Endothelial cell of umbilical vein (primary cell): ENCODE results near the gene ZNF488. TPM values are rescaled to one million over a fixed set of nuclear protein-coding genes. Genes with fewer than 3 reads are reported as not detected.

Experiments used
- BruUV-seq: library from RNA; stranded (reverse); fragments of 400-500 nt; replicated peaks from 2 replicates; lab custom pipeline; 2021; lab: Mats Ljungman, UMichigan
- CTCF ChIA-PET: fragments of 300-600, 350-600 bp; sonication (Branson Sonifier 250); formaldehyde crosslinking; loops from one replicate; lab custom pipeline; 2021; ENCODE audit warnings: antibody characterized with exemption, inconsistent platforms; lab: Charles Lee
- POLR2A ChIA-PET: fragments of 300-600, 350-600 bp; sonication (Branson Sonifier 250); formaldehyde crosslinking; loops from one replicate; lab custom pipeline; 2021; ENCODE audit warnings: antibody characterized with exemption, inconsistent platforms; lab: Charles Lee
- DNase-seq: peaks from one replicate; pipeline ENCODE4 v3.0.0-alpha.2; 2011; ENCODE audit warnings: low read depth, low spot score
- FAIRE-seq: peaks from 2 replicates; lab custom pipeline; 2011; peaks lifted over from hg19 to GRCh38; lab: Jason Lieb, UNC
- H2AFZ ChIP-seq: 2 replicates; pipeline ENCODE4 v1.6.0; 2012; ENCODE audit warnings: low read depth, low read length, control low read depth, inconsistent platforms
- H3K27ac ChIP-seq: 2 replicates; pipeline ENCODE4 v1.5.1; 2011; ENCODE audit warnings: low read depth, mild to moderate bottlenecking, control low read depth, low read length, moderate library complexity; ENCODE audit not compliant: insufficient read depth
- H3K27me3 ChIP-seq, 2 experiments: 2 replicates each; pipeline versions ENCODE4 v1.6.0 to v1.6.1; 2011; ENCODE audit warnings: low read length in 2 of 2, mixed read lengths in 1 of 2; ENCODE audit not compliant: control insufficient read depth in 2 of 2, insufficient read depth in 2 of 2
- H3K36me3 ChIP-seq, 2 experiments: 2 replicates in 1 of 2; 3 replicates in 1 of 2; pipeline ENCODE4 v1.5.1; 2011; ENCODE audit warnings: low read length in 2 of 2, mild to moderate bottlenecking in 1 of 2, moderate library complexity in 1 of 2; ENCODE audit not compliant: control insufficient read depth in 2 of 2, insufficient read depth in 2 of 2; ENCODE audit errors: extremely low read depth in 1 of 2
- H3K4me1 ChIP-seq: 3 replicates; pipeline ENCODE4 v1.5.1; 2011; ENCODE audit warnings: mild to moderate bottlenecking, low read length; ENCODE audit not compliant: control insufficient read depth, insufficient read depth; ENCODE audit errors: extremely low read depth
- H3K4me2 ChIP-seq: 2 replicates; pipeline ENCODE4 v1.6.1; 2011; ENCODE audit warnings: low read length, control low read depth, mixed read lengths; ENCODE audit not compliant: insufficient read depth
- H3K4me3 ChIP-seq, 3 experiments: fragments of 200-600 bp in 1 of 3; sonication (generic), shearing (Covaris generic) in 1 of 3; replicated peaks in 1 of 3; 2 replicates each; pipeline ENCODE4 v1.5.1; 2011 to 2016; ENCODE audit warnings: control low read depth in 3 of 3, low read length in 3 of 3, mild to moderate bottlenecking in 2 of 3, inconsistent platforms in 1 of 3, low read depth in 1 of 3, moderate library complexity in 1 of 3; ENCODE audit not compliant: insufficient read depth in 1 of 3
- H3K79me2 ChIP-seq: 2 replicates; pipeline ENCODE4 v1.6.0; 2012; ENCODE audit warnings: low read length, inconsistent platforms; ENCODE audit not compliant: control insufficient read depth, insufficient read depth
- H3K9ac ChIP-seq: replicated peaks from 2 replicates; pipeline ENCODE3; 2011; ENCODE audit warnings: low read length, control low read depth; ENCODE audit not compliant: insufficient read depth; ENCODE audit errors: extremely low read depth
- H3K9me1 ChIP-seq: replicated peaks from 3 replicates; pipeline ENCODE4 v1.6.0; 2011; ENCODE audit warnings: mild to moderate bottlenecking, low read length; ENCODE audit not compliant: control insufficient read depth, insufficient read depth; ENCODE audit errors: extremely low read depth
- H3K9me3 ChIP-seq: replicated peaks from 2 replicates; pipeline ENCODE4 v1.5.1; 2012; ENCODE audit warnings: low read length, inconsistent platforms; ENCODE audit not compliant: control insufficient read depth, insufficient read depth
- H4K20me1 ChIP-seq: replicated peaks from 2 replicates; pipeline ENCODE3; 2011; ENCODE audit warnings: mild to moderate bottlenecking, low read length; ENCODE audit not compliant: control insufficient read depth, insufficient read depth; ENCODE audit errors: extremely low read depth
- CTCF ChIP-seq, 2 donors: IDR thresholded peaks; 1 replicate in 1 of 2; 2 replicates in 1 of 2; pipeline ENCODE4 v1.5.1; 2011; ENCODE audit warnings: low read length in 2 of 2, mild to moderate bottlenecking in 2 of 2, moderate library complexity in 2 of 2, control low read depth in 1 of 2, inconsistent platforms in 1 of 2, low read depth in 1 of 2; ENCODE audit not compliant: insufficient read depth in 1 of 2; ENCODE audit errors: extremely low read depth in 1 of 2
- EZH2 ChIP-seq: IDR thresholded peaks from 2 replicates; pipeline ENCODE4 v1.6.1; 2012; ENCODE audit warnings: borderline replicate concordance, low read depth, mild to moderate bottlenecking, moderate library complexity, low read length, inconsistent platforms; ENCODE audit not compliant: severe bottlenecking
- FOS ChIP-seq: IDR thresholded peaks from 2 replicates; pipeline ENCODE4 v1.6.1; 2011; ENCODE audit warnings: mild to moderate bottlenecking, low read length, moderate library complexity, borderline replicate concordance; ENCODE audit not compliant: insufficient read depth
- GATA2 ChIP-seq: IDR thresholded peaks from 2 replicates; pipeline ENCODE4 v1.7.0; 2011; ENCODE audit warnings: low read depth, mild to moderate bottlenecking, moderate library complexity, mixed read lengths, low read length; ENCODE audit not compliant: insufficient read length, insufficient read depth
- JUN ChIP-seq: IDR thresholded peaks from 2 replicates; pipeline ENCODE4 v1.6.1; 2011; ENCODE audit warnings: borderline replicate concordance, low read depth; ENCODE audit not compliant: insufficient read length, insufficient read depth
- MAX ChIP-seq: IDR thresholded peaks from 2 replicates; pipeline ENCODE4 v1.6.1; 2011; ENCODE audit not compliant: insufficient read depth, insufficient read length
- MYC ChIP-seq: IDR thresholded peaks from one replicate; pipeline ENCODE4 v1.6.1; 2011; ENCODE audit warnings: mild to moderate bottlenecking, low read depth, low read length
- POLR2A ChIP-seq: IDR thresholded peaks from 2 replicates; pipeline ENCODE4 v1.6.1; 2012; ENCODE audit warnings: low read depth, mild to moderate bottlenecking, control low read depth, low read length
- POLR2AphosphoS5 ChIP-seq: IDR thresholded peaks from 2 replicates; pipeline ENCODE4 v1.6.1; 2012; ENCODE audit warnings: low read depth, mild to moderate bottlenecking, control low read depth, low read length, moderate library complexity; ENCODE audit not compliant: insufficient read depth
- dilution Hi-C: fragments of 300-500 bp; cut with MboI; formaldehyde crosslinking; loops from one replicate; pipeline ENCODE4 v1.15.0; 2019; ENCODE audit warnings: low sequenced_read_pairs; ENCODE audit not compliant: extremely low pct_ligation_motif_present
- intact Hi-C: fragments of 100-400 bp; cut with micrococcal nuclease; formaldehyde crosslinking; loops from one replicate; pipeline ENCODE4 v1.10.0; 2022
- polyA plus RNA-seq, 4 experiments: library from polyadenylated mRNA; depleted of rRNA in 3 of 4; stranded (reverse) in 3 of 4; unstranded in 1 of 4; fragments of >200 nt; gene quantifications; 2 replicates each; pipeline versions ENCODE4 v1.2.1 to v1.2.3, GENCODE V29; 2011 to 2012; ENCODE audit warnings: missing spikeins in 1 of 4
- total RNA-seq: library from RNA; stranded (reverse); gene quantifications from 2 replicates; pipeline ENCODE4 v1.2.3, GENCODE V29; 2021

Gene ZNF488
- total and polyA plus RNA-seq, 2 donors (not counting 3 experiments of a cell fraction or from before 2014, with no cell fraction given) = 0.21 to 0.38 TPM

- no TSS peak for BruUV-seq
- ChIA-PET CTCF (interaction anchor here (1.1 to 1.6 kb wide), 3 partner anchors 9 to 1097 kb away, joined by 3 to 6 read pairs (median 4); no protein-coding TSS in a partner anchor), POLR2A (no interaction called here)
- dilution Hi-C loops (no loop called here), intact Hi-C loops (no loop called here)
- no peak overlapping the region for H3K9ac ChIP-seq
- peaks cover 17 to 28% of the 10 kb centered on the region in 2 experiments for H3K27me3 ChIP-seq
- no peaks in the 10 kb centered on the region for H3K36me3 ChIP-seq
- no peak overlapping the region for H3K4me3 ChIP-seq
- H3K79me2 ChIP-seq = no peaks in the 10 kb centered on the region
- H3K27ac ChIP-seq = no peak overlapping the region
- peaks cover 3% of the 10 kb centered on the region for H3K4me1 ChIP-seq
- H4K20me1 ChIP-seq = no peaks in the 10 kb centered on the region
- no peaks in the 10 kb centered on the region for H3K9me1 ChIP-seq
- TF ChIP-seq MYC (no peak), MAX (no peak), POLR2AphosphoS5 (no peak), POLR2A (no peak), FOS (no peak), CTCF (IDR thresholded peaks at IDR 0.05; ENCODE audit: extremely low read depth in 1 of 2, insufficient read depth in 1 of 2, low read depth in 1 of 2, low read length in 2 of 2) (no peak), EZH2 (no peak), GATA2 (no peak), JUN (no peak)
- H3K9me3 ChIP-seq = no peaks in the 10 kb centered on the region
- no peak for FAIRE-seq
- DNase-seq = no peak
- H3K4me2 ChIP-seq = no peak overlapping the region
- no peak overlapping the region for H2AFZ ChIP-seq
These were observed 2.4 kb downstream of the ZNF488 start for GRCh38 chr10:47381427-47382379.
